HepG2 (cell line): Measurements from ENCODE around the gene AHCYL1. TPM values are rescaled to one million over a fixed set of nuclear protein-coding genes. Genes with fewer than 3 reads are reported as not detected.

Source experiments
- ATAC-seq: fragments of 200-7000 bp; cut with Tn5 transposase; 3 replicates; pipeline ENCODE4 v1.9.1; 2020; ENCODE audit warnings: mild to moderate bottlenecking, moderate library complexity
- BruUV-seq: library from RNA; stranded (reverse); fragments of 400-500 nt; replicated peaks from 2 replicates; lab custom pipeline; 2021; lab: Mats Ljungman, UMichigan
- CTCF ChIA-PET: fragments of 300-600 bp; formaldehyde crosslinking; extraction: SDS; loops from one replicate; lab custom pipeline; 2021; ENCODE audit warnings: low total read pairs, inconsistent platforms, low intra/inter-chr PET ratio; lab: Yijun Ruan, JAX
- POLR2A ChIA-PET: fragments of 350-600 bp; sonication (Branson Sonifier 250); formaldehyde crosslinking; loops from one replicate; lab custom pipeline; 2020; ENCODE audit warnings: antibody characterized with exemption, inconsistent platforms; lab: Yijun Ruan, JAX
- DNase-seq: peaks from one replicate; pipeline ENCODE4 v3.0.0-alpha.2; 2015; ENCODE audit warnings: low spot score
- FAIRE-seq: peaks from 3 replicates; lab custom pipeline; 2011; peaks lifted over from hg19 to GRCh38; lab: Jason Lieb, UNC
- H2AFZ ChIP-seq: one replicate; pipeline ENCODE4 v1.6.1; 2011; ENCODE audit warnings: low read length, inconsistent platforms
- H3K27ac ChIP-seq: fragments of 300-600 bp; 3 replicates; pipeline ENCODE4 v1.8.0; 2011; ENCODE audit warnings: mixed run types, mild to moderate bottlenecking, mixed read lengths, low read length, inconsistent platforms; ENCODE audit not compliant: insufficient read depth; ENCODE audit errors: extremely low read length
- H3K27me3 ChIP-seq, 2 experiments: fragments of 200-600 bp in 1 of 2; 2 replicates in 1 of 2; 3 replicates in 1 of 2; pipeline versions ENCODE4 v1.6.0 to v1.8.0; 2011; ENCODE audit warnings: low read length in 2 of 2, mild to moderate bottlenecking in 2 of 2, moderate library complexity in 2 of 2, inconsistent platforms in 1 of 2; ENCODE audit not compliant: insufficient read depth in 2 of 2, control insufficient read depth in 1 of 2
- H3K36me3 ChIP-seq, 2 experiments: fragments of 200-600 bp in 1 of 2; replicated peaks in 1 of 2; 2 replicates in 1 of 2; 3 replicates in 1 of 2; pipeline versions ENCODE4 v1.5.1 to v1.8.0; 2011; ENCODE audit warnings: low read length in 2 of 2, inconsistent platforms in 1 of 2; ENCODE audit not compliant: insufficient read depth in 2 of 2, control insufficient read depth in 1 of 2
- H3K4me1 ChIP-seq: 2 replicates; pipeline ENCODE4 v1.5.1; 2012; ENCODE audit warnings: low read length, inconsistent platforms; ENCODE audit not compliant: insufficient read depth
- H3K4me2 ChIP-seq: 2 replicates; pipeline ENCODE4 v1.6.0; 2011; ENCODE audit warnings: low read depth, low read length, inconsistent platforms
- H3K4me3 ChIP-seq, 3 experiments: fragments of 200-600 bp in 1 of 3; sonication (generic), shearing (Covaris generic) in 1 of 3; replicated peaks in 1 of 3; 2 replicates each; pipeline ENCODE4 v1.5.1; 2011 to 2016; ENCODE audit warnings: low read length in 3 of 3, inconsistent platforms in 2 of 3, low read depth in 2 of 3, mild to moderate bottlenecking in 2 of 3, control low read depth in 1 of 3, mixed read lengths in 1 of 3; ENCODE audit not compliant: insufficient read depth in 1 of 3
- H3K79me2 ChIP-seq: one replicate; pipeline ENCODE4 v1.6.1; 2011; ENCODE audit warnings: low read length, inconsistent platforms; ENCODE audit not compliant: insufficient read depth
- H3K9ac ChIP-seq: 2 replicates; pipeline ENCODE4 v1.6.0; 2011; ENCODE audit warnings: mild to moderate bottlenecking, low read depth, low read length, inconsistent platforms; ENCODE audit not compliant: insufficient read depth
- H3K9me3 ChIP-seq: 2 replicates; pipeline ENCODE4 v1.5.1; 2012; ENCODE audit warnings: mild to moderate bottlenecking, low read length
- H4K20me1 ChIP-seq: 2 replicates; pipeline ENCODE4 v1.6.0; 2011; ENCODE audit warnings: inconsistent platforms, mild to moderate bottlenecking, low read length, moderate library complexity; ENCODE audit not compliant: insufficient read depth
- CEBPB ChIP-seq: IDR thresholded peaks from 2 replicates; pipeline ENCODE4 v1.6.1; 2011; ENCODE audit warnings: low read depth, low read length, improper control_type of control experiment, borderline replicate concordance
- CEBPG ChIP-seq: IDR thresholded peaks from 2 replicates; pipeline ENCODE4 v1.6.1; 2016
- MIER3 ChIP-seq: IDR thresholded peaks from 2 replicates; pipeline ENCODE4 v1.6.1; 2016; ENCODE audit warnings: missing compliant biosample characterization, borderline replicate concordance
- ZNF780A ChIP-seq: sonication (generic); formaldehyde crosslinking; IDR thresholded peaks from 2 replicates; pipeline ENCODE4 v1.8.0; 2022; ENCODE audit warnings: mild to moderate bottlenecking, missing genetic modification reagents, moderate library complexity
- WGBS: methylation state at CpG from one replicate; pipeline ENCODE4 v1.1.6; 2017; ENCODE audit warnings: low lambda C conversion rate; 5-methylcytosine and 5-hydroxymethylcytosine counted together
- in situ Hi-C: cut with HindIII; loops from 2 replicates; pipeline ENCODE4 v1.10.0; 2017; ENCODE audit warnings: low pct_unique_long_range_greater_than_20kb; ENCODE audit not compliant: extremely low pct_ligation_motif_present
- intact Hi-C: fragments of 100-400 bp; cut with micrococcal nuclease; formaldehyde crosslinking; loops from one replicate; pipeline ENCODE4 v1.10.0; 2022; ENCODE audit not compliant: unreplicated experiment
- polyA plus RNA-seq, 8 experiments: library from polyadenylated mRNA; depleted of rRNA in 3 of 8; stranded (reverse) in 7 of 8; unstranded in 1 of 8; fragments of >200 nt; fragmentation: Illumina TruSeq in 4 of 8; extraction: Trizol in 4 of 8; gene quantifications; 2 replicates each; pipeline versions ENCODE4 v1.2.1 to v1.2.3, GENCODE V29; 2011 to 2016; ENCODE audit warnings: low read depth in 4 of 8, missing spikeins in 1 of 8, mixed read lengths in 1 of 8; ENCODE audit not compliant: insufficient read depth in 1 of 8
- total RNA-seq, 5 experiments: library from RNA; depleted of rRNA; stranded (reverse); fragments of >200 nt; fragmentation: Illumina TruSeq; extraction: Trizol; gene quantifications; 2 replicates each; pipeline ENCODE4 v1.2.3, GENCODE V29; 2016; ENCODE audit warnings: low read depth in 1 of 5

The AHCYL1 gene
- total and polyA plus RNA-seq, 2 of the 13 experiments (the other 11 are each of a cell fraction or from before 2014, with no cell fraction given), result 40.9 to 76.3 TPM

DNA sequence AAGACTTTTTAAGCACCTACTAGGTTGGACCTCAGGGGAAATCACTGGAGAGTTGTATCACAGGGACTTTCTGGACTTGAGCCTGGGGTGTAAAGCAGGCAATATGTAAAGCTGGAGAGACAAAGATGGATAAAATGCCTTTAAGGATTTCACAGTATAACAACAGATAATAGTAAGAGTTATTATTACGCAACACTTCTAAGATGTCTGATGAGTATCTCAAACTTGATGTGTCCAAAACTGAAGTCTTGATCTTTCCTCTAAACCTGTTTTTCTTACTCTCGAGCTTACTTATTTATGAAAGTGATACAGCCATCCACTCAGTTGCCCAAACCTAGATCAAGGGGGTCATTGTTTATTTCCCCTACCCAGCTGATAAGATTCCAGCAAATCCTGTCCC is 47.8 kb downstream of the AHCYL1 start:
- Histone ChIP-seq H3K27me3 (no peaks in the 10 kb centered on the region), H3K27ac (no peak overlapping the region), H2AFZ (no peak overlapping the region), H3K4me1 (peaks cover 38% of the 10 kb centered on the region), H3K79me2 (peaks cover 25% of the 10 kb centered on the region), H3K36me3 (no peaks in the 10 kb centered on the region; a peak in 1 of 5 replicates), H3K9ac (no peak overlapping the region), H3K4me2 (no peak overlapping the region), H4K20me1 (peaks cover 4% of the 10 kb centered on the region; the same call in 1 of the 2 replicates), H3K9me3 (no peaks in the 10 kb centered on the region), H3K4me3 (no peak overlapping the region)
- in situ Hi-C loops, result no loop called here
- intact Hi-C loops, result no loop called here
- FAIRE-seq (no peak), ATAC-seq (no peak), DNase-seq (no peak)
- POLR2A ChIA-PET, result no interaction called here
- TF ChIP-seq MIER3 (no peak), CEBPG (peak; percentile 33; the same call in 1 of the 2 replicates), CEBPB (peak; percentile 91)
- WGBS, result 98% methylated on average over 2 of the region's 2 CpGs
- CTCF ChIA-PET, result no interaction called here
- no TSS peak for BruUV-seq

DNA sequence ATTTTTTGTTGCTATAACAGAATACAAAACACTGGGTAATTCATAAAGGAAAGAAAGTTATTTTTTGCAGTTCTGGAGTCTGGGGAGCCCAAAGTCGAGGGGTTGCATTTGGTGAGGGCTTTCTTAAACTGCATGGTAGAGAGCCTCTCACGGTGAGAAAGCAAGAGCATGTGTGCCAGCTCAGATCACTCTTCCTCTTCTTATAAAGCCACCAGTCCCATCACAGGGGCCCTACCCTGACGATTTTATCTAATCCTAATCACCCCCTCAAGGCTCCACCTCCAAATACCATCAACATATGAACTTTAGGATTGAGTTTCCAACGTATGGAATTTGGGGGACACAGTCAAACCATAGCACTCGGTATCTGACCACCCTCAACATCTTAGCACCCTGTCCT is 48.9 kb downstream of the AHCYL1 start:
- Histone ChIP-seq H3K4me2 (no peak overlapping the region), H3K9ac (no peak overlapping the region), H3K27me3 (no peaks in the 10 kb centered on the region), H3K27ac (no peak overlapping the region), H3K4me1 (peaks cover 38% of the 10 kb centered on the region), H3K4me3 (no peak overlapping the region; a peak in 1 of 6 replicates), H3K79me2 (peaks cover 25% of the 10 kb centered on the region), H2AFZ (peak overlapping the region; percentile 95), H4K20me1 (peaks cover 4% of the 10 kb centered on the region; the same call in 1 of the 2 replicates), H3K9me3 (no peaks in the 10 kb centered on the region), H3K36me3 (peaks cover 3 to 4% of the 10 kb centered on the region in 2 experiments; a peak in 2 of 5 replicates)
- POLR2A ChIA-PET, result no interaction called here
- TF ChIP-seq ZNF780A (CRISPR knock-in tag), result no peak
- intact Hi-C loops, result no loop called here
- no peak for FAIRE-seq
- in situ Hi-C loops, result no loop called here
- no TSS peak for BruUV-seq
- 94% methylated on average over 5 of the region's 5 CpGs for WGBS
- CTCF ChIA-PET, result no interaction called here
- no peak for ATAC-seq
- DNase-seq, result no peak
